Effector memory CD8-positive, alpha-beta T cell (primary cell): ENCODE measurements around the gene ENC1.
"Not testable (repeated sequence)": the region's sequence is repeated elsewhere in the genome, so short reads cannot be mapped to it uniquely, and the experiment has no call there.

Source experiments
- ATAC-seq: fragments of 150-1000 bp; cut with Tn5 transposase; replicated peaks from 2 replicates; pipeline ENCODE4 v1.10.0; 2021; ENCODE audit warnings: mild to moderate bottlenecking, moderate library complexity
- DNase-seq, 3 experiments: peaks; one replicate each; pipeline ENCODE4 v3.0.0; 2021
- H3K27ac Mint-ChIP-seq, 2 donors: one replicate each; pipeline ENCODE4 v1.8.0; 2022; ENCODE audit warnings: mild to moderate bottlenecking in 2 of 2, mixed read lengths in 2 of 2, moderate library complexity in 2 of 2
- H3K27me3 Mint-ChIP-seq, 2 donors: one replicate each; pipeline ENCODE4 v1.8.0; 2022; ENCODE audit warnings: mixed read lengths in 2 of 2
- H3K36me3 Mint-ChIP-seq: one replicate; pipeline ENCODE4 v1.8.0; 2022; ENCODE audit warnings: mild to moderate bottlenecking, moderate library complexity, mixed read lengths; ENCODE audit not compliant: insufficient read depth
- H3K4me1 Mint-ChIP-seq, 2 donors: one replicate each; pipeline ENCODE4 v1.8.0; 2022; ENCODE audit warnings: low read depth in 2 of 2, mixed read lengths in 2 of 2
- H3K4me3 Mint-ChIP-seq, 2 donors: one replicate each; pipeline ENCODE4 v1.8.0; 2022; ENCODE audit warnings: mild to moderate bottlenecking in 2 of 2, mixed read lengths in 2 of 2, moderate library complexity in 2 of 2
- H3K9me3 Mint-ChIP-seq, 2 donors: one replicate each; pipeline ENCODE4 v1.8.0; 2022; ENCODE audit warnings: mixed read lengths in 2 of 2
- total RNA-seq, 9 experiments: gene quantifications; one replicate each; lab custom pipeline; 2026; lab: John Stamatoyannopoulos, UW

ENC1 gene
- 3.1 to 377 (median 14.4) reads per million in 9 experiments for total RNA-seq

- H3K4me3 Mint-ChIP-seq, result peak within 1 kb of the TSS; percentile 94
Measured at GRCh38 chr5:74640450-74640953, at the start of gene ENC1. TSS of gene ENC1 (minus strand) at chr5:74640728. CDS start at chr5:74636485, 4,243 bp downstream.

GRCh38 chr5:74686962-74687751 is 46.6 kb upstream of the ENC1 start:
- Mint-ChIP-seq H3K36me3 (peaks cover 14% of the 10 kb centered on the region), H3K4me3 (peak overlapping the region; percentile 68 to 77), H3K4me1 (peaks cover 13 to 22% of the 10 kb centered on the region in 2 donors), H3K27ac (peak overlapping the region in 1 of 2 donors; percentile 77), H3K27me3 (no peaks in the 10 kb centered on the region), H3K9me3 (no peaks in the 10 kb centered on the region)
- DNase-seq (no peak), ATAC-seq (no peak)

More at GRCh38 chr5:74640450-74640953, at the start of gene ENC1:
- Mint-ChIP-seq H3K4me1 (peaks cover 25 to 41% of the 10 kb centered on the region in 2 donors), H3K27ac (peak within 1 kb of the TSS; percentile 71 to 88), H3K36me3 (peaks cover 5% of the 10 kb centered on the region), H3K27me3 (peaks cover 0 to 9% of the 10 kb centered on the region in 2 donors), H3K9me3 (no peaks in the 10 kb centered on the region)
- peak; percentile 84 for ATAC-seq
- DNase-seq, result peak; percentile 70 to 76 (median 71)

GRCh38 chr5:74685979-74686631 is 45.6 kb upstream of the ENC1 start:
- peak overlapping the region; percentile 68 to 77 for H3K4me3 Mint-ChIP-seq
- H3K9me3 Mint-ChIP-seq, result no peaks in the 10 kb centered on the region
- no peaks in the 10 kb centered on the region for H3K27me3 Mint-ChIP-seq
- peaks cover 13% of the 10 kb centered on the region for H3K36me3 Mint-ChIP-seq
- no peak for ATAC-seq
- peak overlapping the region; percentile 66 to 77 for H3K27ac Mint-ChIP-seq
- peaks cover 13 to 22% of the 10 kb centered on the region in 2 donors for H3K4me1 Mint-ChIP-seq
- no peak for DNase-seq

GRCh38 chr5:74684900-74685851 is 44.6 kb upstream of the ENC1 start, which contains the start of gene HEXB:
TSS of gene HEXB (plus strand) at chr5:74685233. CDS start at chr5:74685261, 28 bp downstream.
- H3K9me3 Mint-ChIP-seq, result no peaks in the 10 kb centered on the region

GRCh38 chr5:74679966-74680365 is 39.4 kb upstream of the ENC1 start:
- Mint-ChIP-seq H3K9me3 (no peaks in the 10 kb centered on the region), H3K4me1 (no peaks in the 10 kb centered on the region), H3K36me3 (peaks cover 3% of the 10 kb centered on the region), H3K27me3 (peaks cover 9 to 22% of the 10 kb centered on the region in 2 donors), H3K4me3 (no peak overlapping the region), H3K27ac (no peak overlapping the region)
- no peak for ATAC-seq
- DNase-seq, result no peak

More at GRCh38 chr5:74684900-74685851, 44.6 kb upstream of the ENC1 start, which contains the start of gene HEXB:
- DNase-seq (peak; percentile 76 to 78 (median 76)), ATAC-seq (peak; percentile 95)
- Mint-ChIP-seq H3K27me3 (peaks cover 5% of the 10 kb centered on the region in 2 donors), H3K27ac (peak within 1 kb of the TSS; percentile 66 to 77), H3K4me3 (peak within 1 kb of the TSS; percentile 68 to 77), H3K36me3 (peaks cover 3% of the 10 kb centered on the region), H3K4me1 (peaks cover 13 to 22% of the 10 kb centered on the region in 2 donors)

GRCh38 chr5:74679300-74679699 is 38.8 kb upstream of the ENC1 start:
- not testable (repeated sequence) for H3K36me3 Mint-ChIP-seq, H3K4me3 Mint-ChIP-seq, ATAC-seq, H3K27ac Mint-ChIP-seq, H3K4me1 Mint-ChIP-seq, H3K9me3 Mint-ChIP-seq, DNase-seq
- H3K27me3 Mint-ChIP-seq, result peaks cover 9 to 23% of the 10 kb centered on the region in 2 donors

- H3K36me3 Mint-ChIP-seq, H3K9me3 Mint-ChIP-seq, H3K4me1 Mint-ChIP-seq, DNase-seq, H3K27ac Mint-ChIP-seq, H3K4me3 Mint-ChIP-seq, ATAC-seq: not testable (repeated sequence)
- peaks cover 21 to 32% of the 10 kb centered on the region in 2 donors for H3K27me3 Mint-ChIP-seq
Measured at GRCh38 chr5:74678123-74678522, 37.6 kb upstream of the ENC1 start.

GRCh38 chr5:74676466-74676865 is 35.9 kb upstream of the ENC1 start:
- not testable (repeated sequence) for H3K27ac Mint-ChIP-seq, H3K4me3 Mint-ChIP-seq, ATAC-seq, H3K36me3 Mint-ChIP-seq, H3K4me1 Mint-ChIP-seq, H3K9me3 Mint-ChIP-seq, DNase-seq
- peaks cover 35 to 48% of the 10 kb centered on the region in 2 donors for H3K27me3 Mint-ChIP-seq

- DNase-seq, result no peak
- Mint-ChIP-seq H3K4me3 (no peak overlapping the region), H3K27ac (no peak overlapping the region), H3K36me3 (peaks cover 3% of the 10 kb centered on the region), H3K9me3 (no peaks in the 10 kb centered on the region), H3K27me3 (peaks cover 26 to 37% of the 10 kb centered on the region in 2 donors), H3K4me1 (peaks cover 2 to 5% of the 10 kb centered on the region in 2 donors)
- no peak for ATAC-seq
Measured at GRCh38 chr5:74673011-74673790, 32.7 kb upstream of the ENC1 start.

- Mint-ChIP-seq H3K36me3 (peaks cover 3% of the 10 kb centered on the region), H3K27ac (peak overlapping the region in 1 of 2 donors; percentile 55), H3K9me3 (no peaks in the 10 kb centered on the region), H3K4me3 (no peak overlapping the region), H3K27me3 (peaks cover 26 to 37% of the 10 kb centered on the region in 2 donors), H3K4me1 (peaks cover 2 to 5% of the 10 kb centered on the region in 2 donors)
- DNase-seq, result no peak
- no peak for ATAC-seq
Measured at GRCh38 chr5:74672215-74672877, 31.8 kb upstream of the ENC1 start.

- no peaks in the 10 kb centered on the region for H3K36me3 Mint-ChIP-seq
- no peaks in the 10 kb centered on the region for H3K9me3 Mint-ChIP-seq
- peaks cover 2 to 5% of the 10 kb centered on the region in 2 donors for H3K4me1 Mint-ChIP-seq
- no peak overlapping the region for H3K27ac Mint-ChIP-seq
- DNase-seq (no peak), ATAC-seq (no peak)
- H3K4me3 Mint-ChIP-seq, result no peak overlapping the region
- peaks cover 26 to 38% of the 10 kb centered on the region in 2 donors for H3K27me3 Mint-ChIP-seq
Measured at GRCh38 chr5:74670396-74671038, 30.0 kb upstream of the ENC1 start.
